Naive thymus-derived CD8-positive, alpha-beta T cell (primary cell): ENCODE measurements around the gene ALDH6A1. TPM values are rescaled to one million over a fixed set of nuclear protein-coding genes. Genes with fewer than 3 reads are reported as not detected.

Source experiments
- ATAC-seq, 2 donors: fragments of 150-1000 bp; cut with Tn5 transposase in 1 of 2; sonication (Bioruptor Pico), chemical (Tn5 transposase) in 1 of 2; 1 replicate in 1 of 2; 2 replicates in 1 of 2; pipeline ENCODE4 v1.10.0; 2021; ENCODE audit warnings: mild to moderate bottlenecking in 2 of 2, moderate library complexity in 2 of 2
- POLR2A ChIA-PET: fragments of 350-600 bp; sonication (Branson Sonifier 250); formaldehyde crosslinking; loops from one replicate; lab custom pipeline; 2021; ENCODE audit warnings: antibody characterized with exemption; lab: Charles Lee
- DNase-seq, 10 donors: peaks; one replicate each; pipeline versions ENCODE4 v3.0.0 to v3.0.0-alpha.2; 2020 to 2022
- H3K27ac Mint-ChIP-seq, 10 donors: one replicate each; pipeline ENCODE4 v1.8.0; 2020 to 2022; ENCODE audit warnings: mild to moderate bottlenecking in 10 of 10, mixed read lengths in 10 of 10, moderate library complexity in 4 of 10, inconsistent platforms in 1 of 10
- H3K27me3 Mint-ChIP-seq, 5 donors: one replicate each; pipeline ENCODE4 v1.8.0; 2021 to 2022; ENCODE audit warnings: mixed read lengths in 5 of 5
- H3K36me3 Mint-ChIP-seq, 3 donors: one replicate each; pipeline ENCODE4 v1.8.0; 2020 to 2022; ENCODE audit warnings: mixed read lengths in 3 of 3, mild to moderate bottlenecking in 2 of 3, inconsistent platforms in 1 of 3
- H3K4me1 Mint-ChIP-seq, 4 donors: one replicate each; pipeline ENCODE4 v1.8.0; 2021 to 2022; ENCODE audit warnings: mixed read lengths in 4 of 4
- H3K4me3 Mint-ChIP-seq, 10 donors: one replicate each; pipeline ENCODE4 v1.8.0; 2020 to 2022; ENCODE audit warnings: mild to moderate bottlenecking in 10 of 10, mixed read lengths in 10 of 10, moderate library complexity in 6 of 10, inconsistent platforms in 1 of 10
- H3K9me3 Mint-ChIP-seq, 9 donors: one replicate each; pipeline ENCODE4 v1.8.0; 2020 to 2022; ENCODE audit warnings: mixed read lengths in 9 of 9, mild to moderate bottlenecking in 3 of 9, inconsistent platforms in 1 of 9, moderate library complexity in 1 of 9
- polyA plus RNA-seq, 3 donors: library from polyadenylated mRNA; unstranded; fragments of 300-500 nt; fragmentation: Illumina TruSeq; gene quantifications; one replicate each; pipeline ENCODE4 v1.2.3, GENCODE V29; 2021
- total RNA-seq, 8 experiments: library from RNA in 2 of 8; stranded (reverse) in 2 of 8; gene quantifications; one replicate each; pipeline ENCODE4 v1.2.3 and lab custom pipeline; 2021 to 2026

The ALDH6A1 gene
- total and polyA plus RNA-seq, 5 experiments from 2014 or later = 18.9 to 28.6 (median 19.3) TPM

DNA sequence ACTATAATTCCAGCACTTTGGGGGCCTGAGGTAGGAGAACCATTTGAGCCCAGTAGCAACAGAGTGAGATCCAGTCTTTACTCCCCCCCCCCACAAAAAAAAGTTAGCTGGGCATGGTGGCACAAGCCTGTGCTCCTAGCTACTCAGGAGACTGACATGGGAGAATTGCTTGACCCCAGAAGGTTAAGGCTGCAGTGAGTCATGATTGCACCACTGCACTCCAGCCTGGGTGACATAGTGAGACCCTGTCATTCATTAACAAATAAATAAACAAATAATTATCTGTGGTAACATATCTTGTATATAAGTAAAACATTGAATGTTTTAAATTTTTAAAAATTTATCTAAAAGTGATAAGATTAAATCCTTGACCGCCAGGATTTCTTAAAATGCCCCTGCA is 70.0 kb downstream of the ALDH6A1 start:
- ATAC-seq (no peak), DNase-seq (no peak)
- no peaks in the 10 kb centered on the region for H3K9me3 Mint-ChIP-seq
- POLR2A ChIA-PET = no interaction called here
- H3K36me3 Mint-ChIP-seq = peaks cover 0 to 31% (median 7%) of the 10 kb centered on the region in 3 donors
- no peak overlapping the region for H3K27ac Mint-ChIP-seq
- no peaks in the 10 kb centered on the region for H3K27me3 Mint-ChIP-seq
- peaks cover 3 to 13% (median 8%) of the 10 kb centered on the region in 4 donors for H3K4me1 Mint-ChIP-seq
- H3K4me3 Mint-ChIP-seq = no peak overlapping the region

DNA sequence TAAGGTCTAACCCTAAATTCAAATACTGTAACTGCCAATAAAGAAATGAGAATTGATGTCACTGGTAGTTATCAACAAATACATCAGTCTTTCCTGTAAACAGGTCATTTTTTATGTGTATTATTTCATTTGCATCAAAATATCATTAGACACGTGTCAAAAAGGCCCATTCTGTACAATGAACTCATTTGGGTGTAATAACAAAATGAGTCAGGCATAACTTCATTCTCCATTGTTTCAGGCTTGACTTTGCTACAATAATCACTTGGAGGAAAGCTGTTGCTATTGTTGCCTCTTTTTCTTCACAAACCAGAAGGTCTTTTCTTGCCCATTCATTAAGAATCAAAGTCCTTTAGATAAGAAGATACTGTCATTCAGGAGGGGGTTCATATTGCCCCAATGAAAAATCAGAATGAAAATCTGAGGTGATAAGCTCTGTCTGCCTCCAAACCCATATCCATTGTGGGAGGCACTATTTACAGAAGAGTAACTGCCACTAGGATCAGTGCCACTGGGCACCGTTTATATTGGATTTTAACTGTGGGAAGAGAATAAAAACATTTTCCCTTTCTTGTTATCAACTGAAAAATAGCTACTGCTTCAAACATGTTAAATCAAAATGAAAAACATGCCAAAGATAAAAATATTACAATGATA is 75.3 kb downstream of the ALDH6A1 start:
- DNase-seq (no peak), ATAC-seq (no peak)
- H3K9me3 Mint-ChIP-seq = no peaks in the 10 kb centered on the region
- peaks cover 0 to 62% (median 10%) of the 10 kb centered on the region in 3 donors for H3K36me3 Mint-ChIP-seq
- no peaks in the 10 kb centered on the region for H3K4me1 Mint-ChIP-seq
- H3K4me3 Mint-ChIP-seq = no peak overlapping the region
- H3K27me3 Mint-ChIP-seq = no peaks in the 10 kb centered on the region
- POLR2A ChIA-PET = interaction anchor here (0.6 kb wide), 1 partner anchor 12 kb away, joined by 7 read pairs; no protein-coding TSS in a partner anchor
- H3K27ac Mint-ChIP-seq = no peak overlapping the region

Other genes starting within 250 kb of the ALDH6A1 start
- gene PTGR2, start 232.6 kb downstream of the ALDH6A1 start, total RNA-seq = 1 to 10 TPM; 8.7 to 9.4 TPM
- gene PTGR2, start 232.6 kb downstream of the ALDH6A1 start, polyA plus RNA-seq = 1 to 10 TPM; 4.4 to 5.9 (median 5.1) TPM
- 10 to 100 TPM; 50.6 to 56.9 TPM for gene ZNF410, start 197.6 kb downstream of the ALDH6A1 start, total RNA-seq
- gene ZNF410, start 197.6 kb downstream of the ALDH6A1 start, polyA plus RNA-seq = 10 to 100 TPM; 50.6 to 64.8 (median 50.8) TPM
- gene FAM161B, start 134.4 kb downstream of the ALDH6A1 start, total RNA-seq = 1 to 10 TPM; 5.0 to 5.1 TPM
- 1 to 10 TPM in 2 of 3 donors, under 1 TPM in 1; 0.92 to 2.5 (median 1.7) TPM for gene FAM161B, start 134.4 kb downstream of the ALDH6A1 start, polyA plus RNA-seq
- gene COQ6, start 134.2 kb downstream of the ALDH6A1 start, total RNA-seq = 10 to 100 TPM; 48.2 to 48.8 TPM
- 10 to 100 TPM; 17.1 to 23.6 (median 18.6) TPM for gene COQ6, start 134.2 kb downstream of the ALDH6A1 start, polyA plus RNA-seq
- gene ENTPD5, start 65.2 kb downstream of the ALDH6A1 start, total RNA-seq = 10 to 100 TPM; 16.2 to 18.6 TPM
- gene ENTPD5, start 65.2 kb downstream of the ALDH6A1 start, polyA plus RNA-seq = 1 to 10 TPM; 5.1 to 5.8 (median 5.3) TPM
- 1 to 10 TPM; 3.0 to 4.4 TPM for gene BBOF1, start 65.1 kb downstream of the ALDH6A1 start, total RNA-seq
- 1 to 10 TPM; 3.8 to 9.4 (median 3.8) TPM for gene BBOF1, start 65.1 kb downstream of the ALDH6A1 start, polyA plus RNA-seq
- 10 to 100 TPM in 1 of 2 experiments, 1 to 10 TPM in 1; 9.6 to 11.1 TPM for gene LIN52, start 503 bp upstream of the ALDH6A1 start, total RNA-seq
- gene LIN52, start 503 bp upstream of the ALDH6A1 start, polyA plus RNA-seq = 10 to 100 TPM in 2 of 3 donors, 1 to 10 TPM in 1; 9.5 to 16.1 (median 13.6) TPM
- gene VSX2, start 155.0 kb upstream of the ALDH6A1 start, total RNA-seq = not detected
- gene VSX2, start 155.0 kb upstream of the ALDH6A1 start, polyA plus RNA-seq = not detected
- 100 to 1,000 TPM; 109 to 116 TPM for gene ABCD4, start 218.5 kb upstream of the ALDH6A1 start, total RNA-seq
- 10 to 100 TPM; 20.2 to 24.0 (median 21.0) TPM for gene ABCD4, start 218.5 kb upstream of the ALDH6A1 start, polyA plus RNA-seq